Ascending aorta (tissue), 2 donors: ENCODE measurements around the gene MIER2. TPM values are rescaled to one million over a fixed set of nuclear protein-coding genes. Genes with fewer than 3 reads are reported as not detected.
"Not testable (repeated sequence)": the region's sequence is repeated elsewhere in the genome, so short reads cannot be mapped to it uniquely, and the experiment has no call there.

ENCODE experiments used
- DNase-seq, 2 donors: peaks; one replicate each; pipeline ENCODE4 v3.0.0-alpha.2; 2019; ENCODE audit warnings: low spot score in 2 of 2
- H3K27ac ChIP-seq, 2 donors: fragments of 200-600 bp; sonication (generic); one replicate each; pipeline ENCODE4 v1.5.1; 2016 to 2017; ENCODE audit warnings: mild to moderate bottlenecking in 1 of 2
- H3K27me3 ChIP-seq: fragments of 200-600 bp; sonication (generic); one replicate; pipeline ENCODE4 v1.5.1; 2017
- H3K36me3 ChIP-seq, 2 donors: fragments of 200-600 bp; sonication (generic); one replicate each; pipeline ENCODE4 v1.5.1; 2016
- H3K4me1 ChIP-seq, 2 donors: fragments of 200-600 bp; sonication (generic); one replicate each; pipeline ENCODE4 v1.5.1; 2016 to 2017; ENCODE audit warnings: mild to moderate bottlenecking in 1 of 2
- H3K4me3 ChIP-seq, 2 donors: fragments of 200-600 bp; sonication (generic); one replicate each; pipeline ENCODE4 v1.5.1; 2016 to 2017; ENCODE audit warnings: mild to moderate bottlenecking in 1 of 2
- H3K9me3 ChIP-seq, 2 donors: fragments of 200-600 bp; sonication (generic); one replicate each; pipeline ENCODE4 v1.5.1; 2016
- intact Hi-C: fragments of 100-400 bp; cut with DNase I; formaldehyde crosslinking; loops from one replicate; pipeline ENCODE4 v1.15.1; 2023
- total RNA-seq: library from RNA; depleted of rRNA; stranded (reverse); fragments of >200 nt; gene quantifications from one replicate; pipeline ENCODE4 v1.1.0, GENCODE V29; 2016
- TF ChIP-seq, protein P1 (sequence below), 3 experiments: fragments of 200-600 bp in 2 of 3; fragments of 450-650 bp in 1 of 3; sonication (generic) in 2 of 3; IDR thresholded peaks; one replicate each; pipeline ENCODE4 v1.5.1; 2016 to 2019; ENCODE audit warnings: antibody characterized with exemption in 3 of 3, mild to moderate bottlenecking in 1 of 3, moderate library complexity in 1 of 3

MIER2 gene
- total RNA-seq, 1 donor from 2014 or later: 128 TPM

DNA sequence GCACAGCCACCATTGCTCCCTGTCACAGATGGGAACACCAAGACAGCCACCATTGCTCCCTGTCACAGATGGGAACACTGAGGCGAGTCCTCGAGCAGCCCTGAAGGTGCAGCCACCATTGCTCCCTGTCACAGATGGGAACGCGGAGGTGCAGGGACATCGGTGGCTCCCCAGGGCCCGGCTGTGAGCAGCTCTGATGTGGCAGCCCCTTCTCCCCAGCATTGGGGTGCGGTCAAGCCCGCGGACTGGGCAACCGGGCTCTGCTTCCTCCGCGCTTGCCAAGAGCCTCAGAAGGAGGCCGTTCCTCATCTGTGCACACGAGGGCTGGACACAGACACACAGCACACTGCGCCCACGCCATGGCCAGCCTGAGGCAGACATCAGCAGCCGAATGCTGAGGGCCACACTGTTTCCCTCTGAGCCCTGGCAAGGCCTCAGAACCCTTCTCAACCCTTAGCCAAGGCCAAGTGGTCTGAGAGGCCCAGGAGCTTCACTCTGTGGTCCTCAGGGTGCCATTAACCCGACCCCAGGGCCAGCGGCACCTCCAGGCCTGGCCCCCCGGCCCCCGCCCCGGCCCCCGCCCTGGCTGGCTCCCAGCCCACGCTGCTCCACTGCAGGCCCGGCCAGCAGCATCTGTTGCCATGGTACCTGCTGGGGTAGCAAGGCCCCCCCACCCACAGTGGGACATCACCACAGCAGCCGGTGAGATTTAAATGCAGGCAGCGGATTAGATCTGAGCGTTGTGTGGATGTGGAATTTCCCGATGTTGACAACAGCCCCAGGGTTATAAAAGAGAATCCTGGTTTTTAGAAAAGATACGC lies 46.0 kb upstream of the MIER2 start:
- DNase-seq: no peak
- Histone ChIP-seq H3K9me3 (no peaks in the 10 kb centered on the region), H3K36me3 (no peaks in the 10 kb centered on the region), H3K4me3 (no peak overlapping the region), H3K27ac (no peak overlapping the region), H3K27me3 (no peaks in the 10 kb centered on the region), H3K4me1 (no peaks in the 10 kb centered on the region)
- TF ChIP-seq, protein P1, sequence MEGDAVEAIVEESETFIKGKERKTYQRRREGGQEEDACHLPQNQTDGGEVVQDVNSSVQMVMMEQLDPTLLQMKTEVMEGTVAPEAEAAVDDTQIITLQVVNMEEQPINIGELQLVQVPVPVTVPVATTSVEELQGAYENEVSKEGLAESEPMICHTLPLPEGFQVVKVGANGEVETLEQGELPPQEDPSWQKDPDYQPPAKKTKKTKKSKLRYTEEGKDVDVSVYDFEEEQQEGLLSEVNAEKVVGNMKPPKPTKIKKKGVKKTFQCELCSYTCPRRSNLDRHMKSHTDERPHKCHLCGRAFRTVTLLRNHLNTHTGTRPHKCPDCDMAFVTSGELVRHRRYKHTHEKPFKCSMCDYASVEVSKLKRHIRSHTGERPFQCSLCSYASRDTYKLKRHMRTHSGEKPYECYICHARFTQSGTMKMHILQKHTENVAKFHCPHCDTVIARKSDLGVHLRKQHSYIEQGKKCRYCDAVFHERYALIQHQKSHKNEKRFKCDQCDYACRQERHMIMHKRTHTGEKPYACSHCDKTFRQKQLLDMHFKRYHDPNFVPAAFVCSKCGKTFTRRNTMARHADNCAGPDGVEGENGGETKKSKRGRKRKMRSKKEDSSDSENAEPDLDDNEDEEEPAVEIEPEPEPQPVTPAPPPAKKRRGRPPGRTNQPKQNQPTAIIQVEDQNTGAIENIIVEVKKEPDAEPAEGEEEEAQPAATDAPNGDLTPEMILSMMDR (IDR thresholded peaks at IDR 0.05): no peak
- intact Hi-C loops: no loop called here

DNA sequence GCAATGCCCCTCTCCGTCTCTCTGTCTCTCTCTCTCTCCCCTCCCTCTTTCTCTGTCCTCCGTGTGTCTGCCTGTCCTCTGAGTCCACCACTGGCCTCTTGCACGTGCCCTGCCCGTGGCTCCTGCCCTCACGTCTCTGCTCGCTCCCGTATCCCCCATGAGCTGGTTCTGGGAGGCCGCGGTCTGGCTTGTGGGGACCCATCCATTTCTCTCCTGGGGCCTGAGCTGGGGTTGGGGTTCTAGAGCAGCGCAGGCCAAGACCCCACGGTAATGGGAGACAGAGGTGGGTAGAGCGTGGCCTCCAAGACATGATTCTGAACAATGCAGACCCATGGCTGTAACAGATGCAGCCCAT lies 45.3 kb upstream of the MIER2 start:
- intact Hi-C loops: no loop called here
- no peak for DNase-seq
- Histone ChIP-seq H3K27me3 (no peaks in the 10 kb centered on the region), H3K36me3 (no peaks in the 10 kb centered on the region), H3K4me1 (no peaks in the 10 kb centered on the region), H3K9me3 (no peaks in the 10 kb centered on the region), H3K27ac (no peak overlapping the region), H3K4me3 (no peak overlapping the region)
- TF ChIP-seq, protein P1 (IDR thresholded peaks at IDR 0.05): no peak

DNA sequence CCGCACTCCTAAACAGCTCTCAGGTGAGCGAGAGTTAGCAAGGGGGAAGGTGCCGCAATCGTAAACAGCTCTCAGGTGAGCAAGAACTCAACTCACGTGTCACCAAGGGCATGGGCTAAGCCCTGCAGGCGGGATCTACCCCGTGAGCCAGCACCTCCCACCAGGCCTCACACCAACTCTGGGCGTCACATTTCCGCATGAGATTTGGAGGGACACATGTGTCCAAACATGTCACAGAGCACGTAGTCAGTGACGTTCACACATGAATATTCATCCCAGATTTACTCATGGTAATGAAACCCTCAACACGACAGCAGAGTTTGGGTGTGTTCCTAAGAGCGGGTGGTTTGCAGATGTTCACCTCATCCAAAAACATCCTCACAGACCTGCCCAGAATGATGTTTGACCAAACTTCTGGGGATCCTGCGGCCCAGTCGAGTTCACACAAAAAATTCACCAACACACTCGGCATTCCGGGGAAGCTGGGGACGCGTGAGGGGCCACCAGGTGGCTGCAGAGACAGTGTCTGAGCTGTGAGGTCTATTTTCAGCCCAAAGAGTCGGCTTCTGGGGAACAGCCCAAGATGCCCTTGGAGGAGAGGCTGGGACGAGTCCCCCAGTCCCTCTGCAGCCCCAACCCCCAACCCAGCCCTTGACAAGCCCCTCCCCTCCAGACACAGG lies 44.8 kb upstream of the MIER2 start:
- TF ChIP-seq, protein P1 (IDR thresholded peaks at IDR 0.05): no peak
- H3K27me3 ChIP-seq: no peaks in the 10 kb centered on the region
- no peak for DNase-seq
- intact Hi-C loops: no loop called here
- H3K27ac ChIP-seq: no peak overlapping the region
- H3K9me3 ChIP-seq: no peaks in the 10 kb centered on the region
- no peaks in the 10 kb centered on the region for H3K4me1 ChIP-seq
- H3K4me3 ChIP-seq: no peak overlapping the region
- H3K36me3 ChIP-seq: no peaks in the 10 kb centered on the region

DNA sequence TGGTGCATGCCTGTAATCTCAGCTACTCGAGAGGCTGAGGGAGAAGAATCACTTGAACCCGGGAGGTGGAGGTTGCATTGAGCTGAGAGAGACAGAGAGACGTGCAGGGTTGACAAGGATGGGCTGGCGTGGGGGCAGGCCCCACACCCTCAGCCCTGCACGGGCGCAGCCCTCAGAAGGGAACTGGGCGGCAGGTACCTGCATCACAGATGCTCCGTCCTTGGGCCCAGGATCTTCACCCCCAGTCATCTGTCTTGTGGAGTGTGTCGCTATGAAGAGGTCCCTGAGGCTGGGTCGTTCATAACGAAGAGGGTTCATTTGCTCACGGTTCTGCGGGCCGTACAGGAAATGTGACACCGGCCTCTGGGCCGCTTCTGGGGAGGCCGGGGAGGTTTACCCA lies 44.1 kb upstream of the MIER2 start:
- H3K36me3 ChIP-seq: no peaks in the 10 kb centered on the region
- H3K27ac ChIP-seq: no peak overlapping the region
- no peaks in the 10 kb centered on the region for H3K4me1 ChIP-seq
- no peaks in the 10 kb centered on the region for H3K9me3 ChIP-seq
- intact Hi-C loops: no loop called here
- TF ChIP-seq, protein P1 (IDR thresholded peaks at IDR 0.05): no peak
- no peak overlapping the region for H3K4me3 ChIP-seq
- DNase-seq: no peak
- no peaks in the 10 kb centered on the region for H3K27me3 ChIP-seq

DNA sequence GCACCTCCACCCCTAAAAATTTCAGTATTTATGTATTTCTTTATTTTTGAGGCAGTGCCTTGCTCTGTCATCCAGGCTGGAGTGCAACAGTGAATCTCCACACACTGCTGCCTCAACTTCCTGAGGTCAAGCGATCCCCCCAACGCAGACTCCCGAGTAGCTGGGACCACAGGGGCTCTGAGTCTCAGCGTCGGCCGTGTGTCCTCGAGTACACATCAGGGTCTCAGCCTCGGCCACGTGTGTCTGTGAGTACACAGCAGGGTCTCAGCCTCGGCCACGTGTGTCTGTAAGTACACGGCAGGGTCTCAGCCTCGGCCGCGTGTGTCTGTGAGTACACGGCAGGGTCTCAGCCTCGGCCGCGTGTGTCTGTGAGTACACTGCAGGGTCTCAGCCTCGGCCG lies 43.2 kb upstream of the MIER2 start:
- intact Hi-C loops: no loop called here
- no peak overlapping the region for H3K4me3 ChIP-seq
- TF ChIP-seq, protein P1 (IDR thresholded peaks at IDR 0.05): no peak
- no peak for DNase-seq
- no peaks in the 10 kb centered on the region for H3K9me3 ChIP-seq
- H3K36me3 ChIP-seq: no peaks in the 10 kb centered on the region
- H3K27me3 ChIP-seq: no peaks in the 10 kb centered on the region
- no peaks in the 10 kb centered on the region for H3K4me1 ChIP-seq
- H3K27ac ChIP-seq: no peak overlapping the region

DNA sequence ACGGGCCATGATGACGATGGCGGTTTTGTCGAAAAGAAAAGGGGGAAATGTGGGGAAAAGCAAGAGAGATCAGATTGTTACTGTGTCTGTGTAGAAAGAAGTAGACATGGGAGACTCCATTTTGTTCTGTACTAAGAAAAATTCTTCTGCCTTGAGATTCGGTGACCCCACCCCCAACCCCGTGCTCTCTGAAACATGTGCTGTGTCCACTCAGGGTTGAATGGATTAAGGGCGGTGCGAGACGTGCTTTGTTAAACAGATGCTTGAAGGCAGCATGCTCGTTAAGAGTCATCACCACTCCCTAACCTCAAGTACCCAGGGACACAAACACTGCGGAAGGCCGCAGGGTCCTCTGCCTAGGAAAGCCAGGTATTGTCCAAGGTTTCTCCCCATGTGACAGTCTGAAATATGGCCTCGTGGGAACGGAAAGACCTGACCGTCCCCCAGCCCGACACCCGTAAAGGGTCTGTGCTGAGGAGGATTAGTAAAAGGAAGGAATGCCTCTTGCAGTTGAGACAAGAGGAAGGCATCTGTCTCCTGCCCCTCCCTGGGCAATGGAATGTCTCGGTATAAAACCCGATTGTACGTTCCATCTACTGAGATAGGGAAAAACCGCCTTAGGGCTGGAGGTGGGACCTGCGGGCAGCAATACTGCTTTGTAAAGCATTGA lies 42.2 kb upstream of the MIER2 start:
- H3K27me3 ChIP-seq, intact Hi-C loops, H3K27ac ChIP-seq, H3K4me1 ChIP-seq, H3K36me3 ChIP-seq, H3K9me3 ChIP-seq, H3K4me3 ChIP-seq, DNase-seq: not testable (repeated sequence)

DNA sequence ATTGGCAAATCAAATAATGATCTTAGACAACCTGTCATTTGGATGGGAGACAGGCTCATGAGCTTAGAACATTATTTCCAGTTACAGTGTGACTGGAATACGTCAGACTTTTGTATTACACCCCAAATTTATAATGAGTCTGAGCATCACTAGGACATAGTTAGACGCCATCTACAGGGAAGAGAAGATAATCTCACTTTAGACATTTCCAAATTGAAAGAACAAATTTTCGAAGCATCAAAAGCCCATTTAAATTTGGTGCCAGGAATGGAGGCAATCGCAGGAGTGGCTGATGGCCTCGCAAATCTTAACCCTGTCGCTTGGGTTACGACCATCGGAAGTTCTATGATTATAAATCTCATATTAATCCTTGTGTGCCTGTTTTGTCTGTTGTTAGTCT lies 41.6 kb upstream of the MIER2 start:
- H3K9me3 ChIP-seq, DNase-seq, H3K4me3 ChIP-seq, H3K27me3 ChIP-seq, intact Hi-C loops, H3K27ac ChIP-seq, H3K4me1 ChIP-seq, H3K36me3 ChIP-seq: not testable (repeated sequence)
